Ovary (tissue), 3 donors: ENCODE results near the gene CSMD2.

ENCODE experiments used
- CTCF ChIP-seq, 3 donors: fragments of 450-650 bp in 2 of 3; fragments of 200-600 bp in 1 of 3; IDR thresholded peaks; one replicate each; pipeline versions ENCODE4 v1.5.1 to v1.8.0; 2016 to 2022; ENCODE audit warnings: antibody characterized with exemption in 3 of 3, mild to moderate bottlenecking in 1 of 3
- EP300 ChIP-seq: sonication (generic); formaldehyde crosslinking; IDR thresholded peaks from one replicate; pipeline ENCODE4 v1.6.1; 2017; ENCODE audit warnings: antibody characterized with exemption
- POLR2A ChIP-seq: fragments of 450-650 bp; IDR thresholded peaks from one replicate; pipeline ENCODE4 v1.6.1; 2017; ENCODE audit warnings: antibody characterized with exemption, mild to moderate bottlenecking, moderate library complexity
- donor health status: DM: no; HTN: no; CAD: no.

GRCh38 chr1:33828059-33828458, 337.0 kb downstream of the CSMD2 start:
- TF ChIP-seq POLR2A: no peak
- TF ChIP-seq CTCF (IDR thresholded peaks at IDR 0.05): no peak
- TF ChIP-seq EP300: no peak
